Measurements from ENCODE around the gene MS4A3.

The MS4A3 gene

DNA sequence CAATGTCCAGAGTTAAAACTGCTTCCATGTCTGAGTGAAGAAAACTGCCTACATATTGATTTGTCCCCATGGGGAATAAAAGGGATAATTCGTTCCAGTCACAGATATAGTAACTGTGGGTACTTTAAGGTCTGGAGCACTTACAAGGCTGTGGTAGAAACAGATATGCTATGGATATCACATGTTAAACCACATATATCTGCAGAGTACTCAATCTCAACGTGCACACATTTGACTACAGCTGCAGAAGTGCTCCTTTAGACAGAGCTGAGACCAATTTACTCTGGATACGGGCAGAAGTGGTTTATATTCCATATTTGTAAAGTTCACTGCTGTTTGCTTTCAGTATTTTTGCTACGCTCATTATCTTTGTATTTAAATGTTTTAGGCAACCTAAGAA lies 22.3 kb downstream of the MS4A3 start:
- Histone ChIP-seq H3K79me2 (no peaks in the 10 kb centered on the region), H2AFZ (no peak overlapping the region), H3K4me1 (no peaks in the 10 kb centered on the region), H3K27me3 (ENCODE audit: control insufficient read depth, insufficient read depth, low read length) (no peaks in the 10 kb centered on the region), H3K4me3 (ENCODE audit: low read depth, low read length) (no peak overlapping the region), H3K4me2 (ENCODE audit: low read length) (no peak overlapping the region), H3K27ac (no peak overlapping the region), H3K9me3 (ENCODE audit: control insufficient read depth, low read length) (no peaks in the 10 kb centered on the region), H3K9ac (no peak overlapping the region), H3K36me3 (ENCODE audit: control insufficient read depth, insufficient read depth, low read length) (no peaks in the 10 kb centered on the region)
- no peak for TF ChIP-seq CTCF (IDR thresholded peaks at IDR 0.05)

GRCh38 chr11:60080535-60080934 lies 24.1 kb downstream of the MS4A3 start:
- TF ChIP-seq CTCF (IDR thresholded peaks at IDR 0.05): no peak
- H3K27ac ChIP-seq: no peak overlapping the region
- no peak overlapping the region for H3K4me3 ChIP-seq (ENCODE audit: low read depth, low read length)
- H3K9ac ChIP-seq: no peak overlapping the region
- no peaks in the 10 kb centered on the region for H3K4me1 ChIP-seq
- H3K36me3 ChIP-seq (ENCODE audit: control insufficient read depth, insufficient read depth, low read length): no peaks in the 10 kb centered on the region
- H3K79me2 ChIP-seq: no peaks in the 10 kb centered on the region
- H2AFZ ChIP-seq: no peak overlapping the region
- no peaks in the 10 kb centered on the region for H3K9me3 ChIP-seq (ENCODE audit: control insufficient read depth, low read length)
- no peak overlapping the region for H3K4me2 ChIP-seq (ENCODE audit: low read length)
- H3K27me3 ChIP-seq (ENCODE audit: control insufficient read depth, insufficient read depth, low read length): no peaks in the 10 kb centered on the region

DNA sequence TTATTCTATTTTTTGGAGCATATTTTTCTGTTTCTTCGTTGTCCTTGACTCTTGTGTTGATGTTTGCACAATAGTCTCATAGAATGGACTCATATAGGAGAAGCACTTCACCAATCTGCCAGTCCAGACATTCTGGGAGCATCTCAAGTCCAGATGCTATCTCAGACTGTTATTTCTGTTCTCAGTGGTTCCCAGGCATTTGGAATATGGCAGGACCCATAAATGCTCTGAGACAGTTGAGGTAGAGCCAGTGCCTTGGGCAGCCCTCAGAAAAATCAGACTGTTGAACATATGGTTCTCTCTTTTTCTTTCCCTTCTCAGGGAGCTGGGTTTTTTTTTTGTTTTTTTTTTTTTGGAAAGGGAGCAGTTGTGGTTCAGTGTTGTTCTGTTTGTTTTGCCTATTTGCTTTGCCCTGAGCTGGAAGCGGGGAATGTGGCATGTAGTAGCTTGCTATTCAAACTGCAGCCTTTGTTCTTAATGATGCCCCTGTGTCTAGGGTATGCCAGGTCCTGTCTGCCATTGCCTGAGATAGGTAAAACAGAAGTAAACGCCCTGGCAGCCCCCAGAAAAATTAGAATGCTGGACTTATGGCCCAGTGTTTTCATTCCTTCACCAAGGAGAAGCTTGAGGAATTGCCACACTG lies 28.3 kb downstream of the MS4A3 start:
- Histone ChIP-seq H3K4me2 (ENCODE audit: low read length) (no peak overlapping the region), H3K4me3 (ENCODE audit: low read depth, low read length) (no peak overlapping the region), H3K27me3 (ENCODE audit: control insufficient read depth, insufficient read depth, low read length) (no peaks in the 10 kb centered on the region), H3K36me3 (ENCODE audit: control insufficient read depth, insufficient read depth, low read length) (no peaks in the 10 kb centered on the region), H2AFZ (no peak overlapping the region), H3K4me1 (no peaks in the 10 kb centered on the region), H3K9ac (no peak overlapping the region), H3K27ac (no peak overlapping the region), H3K79me2 (no peaks in the 10 kb centered on the region), H3K9me3 (ENCODE audit: control insufficient read depth, low read length) (no peaks in the 10 kb centered on the region)
- TF ChIP-seq CTCF (IDR thresholded peaks at IDR 0.05): no peak

DNA sequence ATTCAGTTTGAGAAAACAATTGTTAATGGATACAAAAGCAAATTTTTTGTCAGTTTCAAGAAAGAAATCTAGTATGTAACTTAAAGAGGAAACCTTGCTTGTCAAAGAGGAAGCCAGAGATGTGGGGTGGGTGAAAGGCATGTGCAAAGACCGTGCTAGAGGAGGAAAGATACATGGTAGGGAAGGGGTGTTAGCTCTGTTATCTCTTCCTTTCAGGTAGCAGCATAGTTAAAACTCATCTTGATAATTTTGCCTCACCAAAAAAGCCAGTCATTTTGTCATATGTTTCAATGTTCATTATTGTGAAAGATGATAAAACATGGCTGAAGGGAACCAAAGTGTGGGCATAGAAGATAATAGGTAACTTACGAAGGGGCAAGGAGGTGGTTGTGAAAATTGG lies 29.4 kb downstream of the MS4A3 start:
- Histone ChIP-seq H3K79me2 (no peaks in the 10 kb centered on the region), H3K27ac (no peak overlapping the region), H2AFZ (no peak overlapping the region), H3K4me3 (ENCODE audit: low read depth, low read length) (no peak overlapping the region), H3K9ac (no peak overlapping the region), H3K4me1 (no peaks in the 10 kb centered on the region), H3K9me3 (ENCODE audit: control insufficient read depth, low read length) (no peaks in the 10 kb centered on the region), H3K4me2 (ENCODE audit: low read length) (no peak overlapping the region), H3K36me3 (ENCODE audit: control insufficient read depth, insufficient read depth, low read length) (no peaks in the 10 kb centered on the region), H3K27me3 (ENCODE audit: control insufficient read depth, insufficient read depth, low read length) (no peaks in the 10 kb centered on the region)
- TF ChIP-seq CTCF (IDR thresholded peaks at IDR 0.05): no peak

DNA sequence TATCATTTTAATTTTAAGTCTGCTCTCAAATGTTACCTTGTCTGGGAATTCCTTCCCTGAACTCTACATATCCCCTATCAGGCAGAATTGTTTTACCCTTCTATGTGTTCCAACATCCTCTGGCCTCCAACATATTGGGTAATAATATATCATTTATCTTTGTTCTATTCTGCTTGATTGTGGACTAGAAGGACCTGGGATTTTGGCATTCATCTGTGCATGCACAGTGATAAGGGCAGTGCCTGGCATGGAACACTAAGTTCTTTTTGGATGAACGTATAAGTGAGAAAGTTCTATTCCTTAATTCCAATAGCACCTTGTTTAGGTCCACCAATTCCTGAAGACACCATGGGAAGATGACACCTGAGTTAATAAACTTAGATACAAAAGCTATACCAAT lies 30.8 kb downstream of the MS4A3 start:
- no peak overlapping the region for H3K27ac ChIP-seq
- H3K36me3 ChIP-seq (ENCODE audit: control insufficient read depth, insufficient read depth, low read length): no peaks in the 10 kb centered on the region
- no peaks in the 10 kb centered on the region for H3K4me1 ChIP-seq
- H3K4me2 ChIP-seq (ENCODE audit: low read length): no peak overlapping the region
- no peak overlapping the region for H3K4me3 ChIP-seq (ENCODE audit: low read depth, low read length)
- no peak overlapping the region for H3K9ac ChIP-seq
- no peaks in the 10 kb centered on the region for H3K9me3 ChIP-seq (ENCODE audit: control insufficient read depth, low read length)
- H3K79me2 ChIP-seq: no peaks in the 10 kb centered on the region
- H2AFZ ChIP-seq: no peak overlapping the region
- no peaks in the 10 kb centered on the region for H3K27me3 ChIP-seq (ENCODE audit: control insufficient read depth, insufficient read depth, low read length)
- no peak for TF ChIP-seq CTCF (IDR thresholded peaks at IDR 0.05)

Measured in parathyroid adenoma (tissue), 2 donors.